NCI-H128 (cell line): Measurements from ENCODE around the gene CDK14.
"Not testable (repeated sequence)": the region's sequence is repeated elsewhere in the genome, so short reads cannot be mapped to it uniquely, and the experiment has no call there.

ENCODE experiments used
- DNase-seq: peaks from one replicate; lab custom pipeline; 2025; ENCODE audit not compliant: unreplicated experiment; lab: John Stamatoyannopoulos, UW

CDK14 gene

GRCh38 chr7:90749774-90750173 is 153.7 kb downstream of the CDK14 start:
- no peak for DNase-seq

- no peak for DNase-seq
These were observed 155.5 kb downstream of the CDK14 start for GRCh38 chr7:90751595-90751994.

- no peak for DNase-seq
These were observed 155.9 kb downstream of the CDK14 start for GRCh38 chr7:90752051-90752450.

GRCh38 chr7:90755041-90755440 is 158.9 kb downstream of the CDK14 start:
- no peak for DNase-seq

- DNase-seq = no peak
These were observed 160.2 kb downstream of the CDK14 start for GRCh38 chr7:90756366-90756765.

GRCh38 chr7:90757565-90757950 is 161.4 kb downstream of the CDK14 start:
- not testable (repeated sequence) for DNase-seq

GRCh38 chr7:90758933-90759562 is 162.9 kb downstream of the CDK14 start:
- DNase-seq = no peak

- no peak for DNase-seq
These were observed 163.6 kb downstream of the CDK14 start for GRCh38 chr7:90759710-90760109.

- DNase-seq = no peak
These were observed 164.8 kb downstream of the CDK14 start for GRCh38 chr7:90760892-90761291.

GRCh38 chr7:90761584-90761983 is 165.5 kb downstream of the CDK14 start:
- DNase-seq = no peak

- no peak for DNase-seq
These were observed 167.0 kb downstream of the CDK14 start for GRCh38 chr7:90763108-90763507.

- no peak for DNase-seq
These were observed 168.9 kb downstream of the CDK14 start for GRCh38 chr7:90764848-90765570.

GRCh38 chr7:90766814-90767564 is 170.9 kb downstream of the CDK14 start:
- no peak for DNase-seq

GRCh38 chr7:90768301-90768700 is 172.2 kb downstream of the CDK14 start:
- DNase-seq = no peak

GRCh38 chr7:90769036-90769435 is 172.9 kb downstream of the CDK14 start:
- DNase-seq = no peak

- DNase-seq = not testable (repeated sequence)
These were observed 173.4 kb downstream of the CDK14 start for GRCh38 chr7:90769566-90769965.

GRCh38 chr7:90771281-90771680 is 175.2 kb downstream of the CDK14 start:
- DNase-seq = no peak

- no peak for DNase-seq
These were observed 176.3 kb downstream of the CDK14 start for GRCh38 chr7:90772410-90772809.

- DNase-seq = no peak
These were observed 177.1 kb downstream of the CDK14 start for GRCh38 chr7:90773269-90773668.

- no peak for DNase-seq
These were observed 178.6 kb downstream of the CDK14 start for GRCh38 chr7:90774706-90775105.

GRCh38 chr7:90775383-90775965 is 179.4 kb downstream of the CDK14 start:
- DNase-seq = no peak

- no peak for DNase-seq
These were observed 180.9 kb downstream of the CDK14 start for GRCh38 chr7:90777041-90777440.
